SW 1271 (cell line): ENCODE measurements around the gene ASPSCR1.

Source experiments
- DNase-seq, 2 experiments: peaks; one replicate each; lab custom pipeline; 2025; lab: John Stamatoyannopoulos, UW

Gene ASPSCR1

GRCh38 chr17:82041144-82041814, 63.9 kb downstream of the ASPSCR1 start:
- no peak for DNase-seq

GRCh38 chr17:82042649-82043048, 65.2 kb downstream of the ASPSCR1 start:
- DNase-seq: no peak

DNA sequence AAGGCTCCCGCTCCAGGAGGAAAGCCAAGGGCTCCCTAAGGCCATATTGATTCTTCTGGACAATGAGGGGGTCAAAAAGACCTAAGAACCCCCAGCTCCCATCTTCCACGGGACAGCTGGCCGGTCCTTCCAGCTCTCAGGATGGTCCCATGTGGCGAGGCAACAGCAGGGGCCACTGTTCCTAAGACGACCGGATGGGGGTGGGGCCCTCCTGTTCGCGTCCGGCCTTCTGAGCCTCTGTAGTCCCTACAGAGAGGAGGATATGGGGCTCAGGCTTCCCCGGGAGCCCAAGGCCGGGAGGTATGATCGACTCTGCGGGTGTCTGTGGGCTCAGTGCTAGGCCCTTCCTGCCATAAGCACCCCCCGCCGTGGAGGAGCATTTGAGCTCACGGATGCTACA, 66.1 kb downstream of the ASPSCR1 start:
- DNase-seq: no peak

DNA sequence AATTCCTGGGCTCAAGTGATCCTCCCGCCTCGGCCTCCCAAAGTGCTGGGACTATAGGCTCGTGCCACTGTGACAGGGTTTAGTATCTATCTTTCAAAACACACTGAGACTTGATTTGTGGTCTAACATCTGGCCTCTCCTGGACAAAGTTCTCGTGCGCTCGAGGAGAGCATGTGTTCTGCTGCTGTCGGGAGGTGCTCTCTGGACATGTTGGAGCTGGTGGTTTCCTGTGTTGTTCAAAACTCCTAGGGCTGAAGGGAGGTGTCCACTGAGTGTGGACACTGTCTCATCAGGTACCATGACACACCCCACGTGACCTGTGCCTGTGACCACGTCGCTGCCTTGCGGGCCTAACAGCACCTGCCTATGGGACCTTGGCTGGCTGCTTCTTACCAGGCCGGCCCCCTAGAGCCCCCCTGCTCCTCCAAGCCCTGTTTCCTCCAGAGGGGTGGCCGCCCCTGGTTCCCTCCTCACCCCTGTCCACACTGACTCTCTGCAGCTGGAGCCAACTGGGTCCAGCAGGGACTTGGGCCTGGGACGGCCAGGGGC, 68.6 kb downstream of the ASPSCR1 start:
- no peak for DNase-seq

DNA sequence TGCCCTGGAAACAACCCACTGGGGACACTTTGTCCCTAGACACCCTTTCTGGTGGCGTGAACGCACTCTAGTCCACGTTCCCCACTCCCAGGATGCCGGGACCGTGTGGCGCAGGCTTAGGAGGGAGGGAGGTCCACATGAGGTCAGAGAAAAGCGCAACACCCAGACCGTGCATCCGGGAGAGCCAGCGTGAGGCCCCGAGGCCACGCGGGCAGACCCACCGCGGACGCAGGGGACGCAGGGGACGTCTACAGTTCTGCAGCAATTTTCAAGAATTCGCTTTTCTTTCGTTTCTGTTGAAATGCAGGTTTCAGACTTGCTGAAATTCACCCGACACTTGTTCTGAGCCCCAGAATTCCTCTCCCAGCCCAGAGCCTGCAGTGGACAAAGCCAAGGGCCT, 69.5 kb downstream of the ASPSCR1 start:
- DNase-seq: no peak

- no peak for DNase-seq
These were observed 70.0 kb downstream of the ASPSCR1 start for GRCh38 chr17:82047379-82047778.

DNA sequence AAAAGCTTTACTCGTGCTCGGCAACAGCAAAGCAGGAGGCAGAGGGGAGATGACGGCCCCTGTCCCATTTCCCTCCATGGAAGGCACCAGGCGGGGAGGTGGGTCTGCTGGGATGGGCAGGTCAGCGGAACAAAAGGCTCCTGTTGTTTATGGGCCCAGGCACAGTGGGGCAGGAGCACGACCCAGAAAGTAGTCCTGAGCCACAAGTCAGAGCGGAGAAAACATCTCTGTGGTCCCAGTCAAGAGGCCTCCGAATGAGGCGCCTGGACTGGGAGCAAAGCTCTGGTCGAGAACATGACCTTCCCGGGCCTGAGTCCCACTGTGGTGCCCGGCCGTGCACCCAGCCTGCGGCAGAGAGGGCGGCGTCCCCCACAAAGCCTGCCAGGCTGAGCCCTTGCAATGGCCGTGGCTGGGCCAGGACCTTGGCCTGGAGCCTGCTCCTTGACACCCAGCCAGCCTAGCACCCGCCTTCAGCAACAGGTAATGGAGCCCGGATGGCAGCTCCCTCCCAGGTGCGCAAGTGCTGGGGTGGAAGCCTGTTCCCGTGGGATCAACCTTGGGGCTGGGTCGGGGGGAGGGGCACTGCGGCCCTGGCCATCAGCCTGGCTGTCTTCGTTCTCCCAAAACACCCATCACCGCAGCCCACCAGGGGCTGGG, 70.6 kb downstream of the ASPSCR1 start:
- no peak for DNase-seq

- no peak for DNase-seq
These were observed 71.1 kb downstream of the ASPSCR1 start for GRCh38 chr17:82048571-82048971.

- DNase-seq: no peak
These were observed 71.7 kb downstream of the ASPSCR1 start for GRCh38 chr17:82049106-82049505.

- DNase-seq: no peak
These were observed 72.1 kb downstream of the ASPSCR1 start for GRCh38 chr17:82049521-82049971.

DNA sequence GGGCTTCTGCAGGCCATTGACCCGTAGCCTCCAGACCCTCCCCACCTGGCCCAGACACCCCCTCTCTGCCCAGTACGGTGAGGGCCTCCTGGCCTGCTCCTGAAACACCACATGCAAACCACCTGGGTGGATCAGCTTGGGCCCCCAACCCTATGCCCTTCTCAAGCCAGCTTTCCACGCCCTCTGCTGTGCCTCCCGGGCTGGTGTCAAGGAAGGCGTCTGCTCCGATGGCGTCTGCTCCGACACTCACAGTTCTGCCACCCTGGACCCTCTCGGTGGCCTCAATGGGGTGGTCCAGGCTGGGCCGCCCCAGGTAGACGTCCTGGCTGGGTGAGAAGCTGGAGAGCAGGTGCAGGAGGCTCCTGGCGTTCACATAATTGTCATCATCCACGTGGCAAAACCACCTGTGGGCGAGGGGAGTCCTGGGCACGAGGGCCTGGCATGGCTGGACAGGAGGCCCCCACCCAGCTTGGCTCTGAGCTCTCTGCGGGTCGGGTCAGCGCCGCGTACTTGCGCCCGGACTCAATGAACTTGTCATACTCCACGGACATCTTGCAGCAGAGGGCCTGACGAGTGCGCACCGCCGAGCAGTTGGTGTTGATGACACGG, 72.8 kb downstream of the ASPSCR1 start:
- DNase-seq: no peak

DNA sequence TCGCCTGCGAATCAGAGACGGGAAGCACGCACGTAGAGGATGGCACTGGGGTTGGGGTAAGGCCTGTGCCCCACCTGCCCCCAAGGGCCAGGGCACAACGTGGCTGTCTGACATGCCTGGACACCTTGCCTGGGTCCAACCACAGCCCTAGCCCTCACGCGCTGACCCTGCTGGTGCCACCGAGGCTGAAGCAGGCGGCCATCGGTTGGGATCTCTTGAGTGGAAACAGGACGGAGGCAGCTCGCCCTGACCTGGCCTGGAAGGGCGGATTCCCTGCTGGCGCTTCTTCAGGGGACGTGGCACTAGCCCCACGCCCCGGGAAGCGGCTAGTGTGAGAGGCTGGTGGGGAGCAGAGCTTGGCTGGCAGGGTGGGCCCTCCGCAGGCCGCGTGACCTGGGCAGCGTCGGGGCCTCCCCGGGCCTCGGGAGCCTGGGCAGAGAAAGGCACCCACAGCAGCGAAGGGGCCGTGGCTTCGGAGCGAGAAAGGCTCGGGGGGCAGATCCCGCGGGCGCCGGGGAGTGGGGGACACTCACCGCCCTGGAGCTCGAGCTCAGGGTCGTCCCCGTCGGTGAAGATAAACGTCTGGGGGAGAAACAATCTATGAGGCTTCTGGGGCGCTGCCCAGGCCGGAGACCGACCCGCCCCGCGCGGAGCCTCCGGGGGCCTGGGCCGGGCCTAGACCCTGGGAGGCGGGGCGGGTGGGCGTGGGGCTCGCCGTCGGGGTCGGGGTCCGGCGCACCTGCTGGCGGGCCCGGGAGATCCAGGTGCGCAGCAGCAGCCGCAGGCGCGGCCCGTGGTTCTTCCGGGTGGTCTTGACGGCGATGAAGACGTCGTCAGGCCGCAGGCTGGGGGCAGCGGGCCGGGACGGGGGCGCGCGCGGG, 73.6 kb downstream of the ASPSCR1 start:
- DNase-seq: no peak

DNA sequence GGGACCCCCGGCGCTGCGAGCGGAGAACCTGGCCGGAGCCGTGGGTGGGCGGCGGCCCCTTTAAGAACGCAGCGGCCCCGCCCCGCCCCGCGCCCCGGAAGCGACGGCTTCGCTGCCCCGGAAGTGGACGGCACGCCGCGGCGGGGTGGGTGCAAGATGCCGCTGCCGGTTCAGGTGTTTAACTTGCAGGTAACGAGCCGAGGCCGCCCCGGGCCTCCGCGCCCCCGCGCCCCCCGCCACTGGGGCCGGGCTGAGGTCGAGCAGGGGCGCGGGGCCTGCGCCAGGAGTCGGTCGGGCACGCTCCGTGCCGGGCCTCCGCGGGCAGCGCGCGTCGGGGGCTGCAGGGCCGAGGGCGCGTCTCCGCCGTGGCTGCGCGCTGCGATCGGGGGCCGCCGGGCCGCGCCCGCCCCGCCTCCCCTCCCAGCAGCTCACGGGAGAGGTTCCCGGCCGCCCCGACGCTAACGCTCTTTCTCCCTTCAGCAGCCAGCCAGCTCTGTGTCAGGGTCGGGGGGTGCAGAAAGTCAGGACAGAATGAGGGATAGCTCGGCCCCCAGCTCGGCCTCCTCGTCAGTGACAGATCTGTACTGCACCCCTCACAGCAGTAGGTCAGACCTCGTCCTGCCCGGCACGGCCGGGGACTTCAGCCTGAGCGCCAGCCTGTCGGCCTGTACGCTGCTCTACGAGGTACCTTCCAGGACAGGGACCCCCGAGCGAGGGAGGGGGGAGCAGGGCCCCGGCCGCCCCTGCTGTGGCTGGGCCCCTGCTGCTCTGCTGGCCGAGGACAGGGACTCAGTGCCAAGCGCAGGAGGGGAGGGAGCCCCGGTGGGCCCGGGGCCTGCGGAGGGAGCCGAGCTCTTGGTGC, 74.6 kb downstream of the ASPSCR1 start, which contains the start of the genes GPS1 and RFNG:
Gene GPS1 (plus strand): TSS at position 123 of the 862 bp plus-strand sequence. CDS start 34 bp downstream, at position 157.
Gene RFNG (minus strand): TSS at position 36 of the 862 bp plus-strand sequence. CDS start 45 bp downstream, outside the sequence.
- peak in 1 of 2 experiments; percentile 45 for DNase-seq

DNA sequence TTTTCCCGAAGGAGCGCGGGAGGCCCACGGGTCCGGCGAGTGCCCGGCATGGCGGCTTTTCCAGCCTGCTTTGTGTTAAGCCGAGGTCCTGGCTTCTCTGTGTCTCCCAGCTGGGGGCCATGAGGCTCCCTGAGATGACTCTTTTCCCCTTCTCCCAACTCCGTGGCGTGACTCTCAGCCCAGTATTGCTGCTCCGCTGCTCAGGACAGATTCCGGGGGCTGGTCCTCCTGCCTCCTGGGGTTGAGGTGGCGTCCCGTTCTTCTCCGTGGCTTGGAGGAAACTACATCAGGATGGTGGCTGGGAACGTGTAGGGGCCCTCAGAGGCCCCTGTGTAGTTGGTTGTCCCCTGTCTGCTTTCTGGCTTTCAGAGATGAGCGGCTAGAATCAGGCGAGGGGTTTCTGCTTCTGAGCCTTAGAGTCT, 75.2 kb downstream of the ASPSCR1 start:
- no peak for DNase-seq

DNA sequence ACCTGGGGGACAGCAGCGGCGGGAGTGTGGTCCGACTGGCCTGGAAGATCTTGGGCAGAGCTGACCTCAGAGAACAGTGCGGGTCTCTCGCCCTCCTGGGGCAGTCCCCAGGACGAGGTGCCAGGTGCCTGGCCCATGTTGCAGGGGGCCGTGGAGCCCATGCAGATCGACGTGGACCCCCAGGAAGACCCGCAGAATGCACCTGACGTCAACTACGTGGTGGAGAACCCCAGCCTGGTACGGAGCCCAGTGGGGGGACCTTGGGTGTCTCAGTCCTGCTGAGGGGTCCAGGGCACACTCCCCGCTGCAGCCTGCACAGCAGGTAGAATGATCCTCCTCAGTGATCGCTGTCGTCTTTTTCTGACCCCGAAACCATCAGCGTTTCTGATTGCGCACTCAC, 75.7 kb downstream of the ASPSCR1 start:
- no peak for DNase-seq

- no peak for DNase-seq
These were observed 76.3 kb downstream of the ASPSCR1 start for GRCh38 chr17:82053556-82054263.

GRCh38 chr17:82054351-82055022, 77.1 kb downstream of the ASPSCR1 start:
- DNase-seq: no peak

DNA sequence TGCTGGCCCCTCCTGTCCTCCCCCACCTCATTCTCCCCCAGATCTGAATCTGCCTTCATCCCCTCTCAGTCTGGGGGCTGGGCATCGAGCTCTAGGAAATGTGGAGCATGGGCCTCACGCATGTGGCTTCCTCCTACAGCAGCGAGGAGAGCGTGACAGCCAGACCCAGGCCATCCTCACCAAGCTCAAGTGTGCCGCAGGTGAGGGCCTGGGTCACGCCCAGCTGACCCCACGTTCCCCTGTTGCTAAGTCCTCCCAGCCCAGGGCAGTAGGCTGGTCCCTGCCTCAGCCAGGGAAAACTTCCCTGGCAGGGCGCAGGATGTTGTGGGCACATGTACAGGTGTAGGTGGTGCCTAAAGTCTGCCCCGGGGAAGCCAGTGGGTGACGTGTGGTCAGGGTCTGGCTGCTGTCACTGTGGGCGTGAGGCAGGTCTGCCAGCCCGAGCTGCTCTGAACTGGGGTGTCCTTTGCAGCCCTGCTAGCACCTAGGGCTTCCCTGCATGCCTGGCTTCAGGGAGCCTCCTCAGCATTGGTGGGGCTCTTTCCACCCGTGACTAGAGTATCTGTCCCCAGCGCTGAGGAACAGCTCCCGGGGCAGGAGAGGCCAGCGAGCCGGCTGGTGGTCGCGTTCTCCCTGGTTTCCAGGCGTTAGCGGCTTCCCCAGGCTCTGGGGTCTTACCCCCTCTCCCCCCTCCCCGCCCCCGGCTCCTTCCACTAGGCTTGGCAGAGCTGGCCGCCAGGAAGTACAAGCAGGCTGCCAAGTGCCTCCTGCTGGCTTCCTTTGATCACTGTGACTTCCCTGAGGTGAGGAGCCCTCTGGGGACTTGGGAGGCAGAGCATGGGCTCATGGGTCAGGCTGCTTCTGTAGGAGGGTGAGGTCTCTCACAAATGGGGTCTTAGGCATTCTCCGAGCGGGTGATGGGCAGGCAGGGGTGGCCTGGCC, 77.9 kb downstream of the ASPSCR1 start:
- DNase-seq: no peak
